ENCODE data around the gene APBB1IP. TPM values are rescaled to one million over a fixed set of nuclear protein-coding genes. Genes with fewer than 3 reads are reported as not detected.

The APBB1IP gene
- total and polyA plus RNA-seq, 2 donors (not counting 1 experiment from before 2014, with no cell fraction given) = 60.1 to 97.0 TPM

DNA sequence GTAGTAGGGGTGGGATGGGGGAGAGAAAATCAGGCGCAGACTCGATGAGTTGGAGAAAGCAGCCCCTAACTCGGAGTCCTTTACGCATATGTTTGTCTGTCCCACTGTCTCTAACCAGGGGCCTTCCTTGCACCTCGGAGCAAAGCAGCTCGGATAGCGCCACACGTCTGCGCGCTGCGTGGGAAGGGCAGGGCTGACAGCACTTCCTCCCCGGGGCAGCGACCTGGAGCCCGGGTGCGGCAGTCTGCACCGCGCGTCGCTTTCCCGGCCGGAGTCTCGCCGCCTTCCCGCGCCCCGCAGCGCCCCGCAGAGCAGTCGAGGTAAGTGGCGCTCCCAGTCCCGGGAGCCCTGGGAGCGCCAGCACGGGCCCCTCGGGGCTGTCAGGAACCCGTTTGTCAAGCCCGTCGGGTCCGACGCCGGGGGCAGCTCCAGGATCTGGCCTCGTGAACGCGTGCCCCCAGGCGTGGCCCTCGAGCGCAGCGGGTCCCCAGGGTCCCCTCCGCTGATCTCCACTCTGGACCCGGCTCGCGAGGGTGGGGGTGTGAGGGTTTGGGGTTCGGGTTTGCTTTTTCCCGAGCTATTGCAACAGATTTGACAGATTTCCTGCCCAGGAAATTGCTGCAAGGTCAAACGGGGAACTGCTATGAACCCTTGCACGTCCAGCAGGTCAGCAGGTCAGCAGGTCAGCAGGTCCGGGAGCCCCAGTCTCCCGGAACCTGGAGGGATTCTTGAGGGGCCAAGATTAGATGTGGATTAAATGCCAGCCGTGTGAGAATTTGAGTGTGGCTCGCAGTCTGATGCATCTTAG, 597 bp downstream of the APBB1IP start:
- H3K4me1 Mint-ChIP-seq = peaks cover 53% of the 10 kb centered on the region
- intact Hi-C loops (cut with micrococcal nuclease) = loop anchor here (1.0 to 5.0 kb wide), 5 partner anchors 10 to 804 kb away; partner anchors contain the start of genes ACBD5, MASTL and YME1L1
- peak overlapping the region; percentile 78 for H2AFZ ChIP-seq (ENCODE audit: insufficient read depth, low read depth, low read length, poor library complexity, severe bottlenecking)
- POLR2A ChIA-PET = interaction anchor here (0.6 to 1.7 kb wide), 8 partner anchors 9 to 1544 kb away, joined by 3 to 7 read pairs (median 5); no protein-coding TSS in a partner anchor
- peaks cover 87% of the 10 kb centered on the region for H3K79me2 ChIP-seq (ENCODE audit: control insufficient read depth, insufficient read depth, low read length)
- H3K4me3 Mint-ChIP-seq = peak overlapping the region; percentile 95
- ATAC-seq (ENCODE audit: low read depth) = peak; percentile 60
- H3K4me2 ChIP-seq (replicated peaks; ENCODE audit: low read depth, low read length, poor library complexity, severe bottlenecking) = peak overlapping the region; percentile 89
- H3K9me3 ChIP-seq (ENCODE audit: control extremely low read depth in 1 of 3, control insufficient read depth in 2 of 3, insufficient read depth in 1 of 3, low read length in 2 of 3) = no peaks in the 10 kb centered on the region
- peak overlapping the region; percentile 83 for H3K9ac ChIP-seq (ENCODE audit: low read length)
- CTCF ChIA-PET = interaction anchor here (0.9 to 2.1 kb wide), 4 partner anchors 10 to 104 kb away, joined by 3 to 8 read pairs (median 3); no protein-coding TSS in a partner anchor
- peaks cover 31 to 48% of the 10 kb centered on the region in 2 donors for H3K4me1 ChIP-seq (ENCODE audit: control insufficient read depth in 2 of 2, insufficient read depth in 2 of 2, low read length in 2 of 2)
- peak overlapping the region; percentile 82 to 83 for H3K27ac ChIP-seq (ENCODE audit: low read length in 2 of 2)
- no peaks in the 10 kb centered on the region for H3K27me3 ChIP-seq (replicated peaks in 1 of 4; ENCODE audit: control extremely low read depth in 1 of 4, control insufficient read depth in 3 of 4, insufficient read depth in 4 of 4, low read length in 3 of 4)
- peak; percentile 77 for DNase-seq
- H3K27ac Mint-ChIP-seq = peak overlapping the region; percentile 99
- no peaks in the 10 kb centered on the region for H3K27me3 Mint-ChIP-seq
- no peaks in the 10 kb centered on the region for H4K20me1 ChIP-seq (ENCODE audit: control insufficient read depth, insufficient read depth, low read length, poor library complexity, severe bottlenecking)
- TF ChIP-seq, protein P1, sequence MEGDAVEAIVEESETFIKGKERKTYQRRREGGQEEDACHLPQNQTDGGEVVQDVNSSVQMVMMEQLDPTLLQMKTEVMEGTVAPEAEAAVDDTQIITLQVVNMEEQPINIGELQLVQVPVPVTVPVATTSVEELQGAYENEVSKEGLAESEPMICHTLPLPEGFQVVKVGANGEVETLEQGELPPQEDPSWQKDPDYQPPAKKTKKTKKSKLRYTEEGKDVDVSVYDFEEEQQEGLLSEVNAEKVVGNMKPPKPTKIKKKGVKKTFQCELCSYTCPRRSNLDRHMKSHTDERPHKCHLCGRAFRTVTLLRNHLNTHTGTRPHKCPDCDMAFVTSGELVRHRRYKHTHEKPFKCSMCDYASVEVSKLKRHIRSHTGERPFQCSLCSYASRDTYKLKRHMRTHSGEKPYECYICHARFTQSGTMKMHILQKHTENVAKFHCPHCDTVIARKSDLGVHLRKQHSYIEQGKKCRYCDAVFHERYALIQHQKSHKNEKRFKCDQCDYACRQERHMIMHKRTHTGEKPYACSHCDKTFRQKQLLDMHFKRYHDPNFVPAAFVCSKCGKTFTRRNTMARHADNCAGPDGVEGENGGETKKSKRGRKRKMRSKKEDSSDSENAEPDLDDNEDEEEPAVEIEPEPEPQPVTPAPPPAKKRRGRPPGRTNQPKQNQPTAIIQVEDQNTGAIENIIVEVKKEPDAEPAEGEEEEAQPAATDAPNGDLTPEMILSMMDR (IDR thresholded peaks at IDR 0.05) = no peak
- TF ChIP-seq EZH2 (IDR thresholded peaks at IDR 0.05; ENCODE audit: borderline replicate concordance, insufficient read depth, low read depth, low read length, poor library complexity, severe bottlenecking) = no peak
- H3K36me3 ChIP-seq (replicated peaks in 1 of 2; ENCODE audit: control extremely low read depth in 1 of 2, control insufficient read depth in 1 of 2, extremely low read depth in 1 of 2, insufficient read depth in 2 of 2, low read length in 1 of 2) = peaks cover 0 to 12% of the 10 kb centered on the region in 2 experiments
- under 1% methylated on average over 55 of the region's 59 CpGs for WGBS (ENCODE audit: insufficient coverage)
- peak overlapping the region; percentile 73 to 89 (median 86) for H3K4me3 ChIP-seq (ENCODE audit: control extremely low read depth in 1 of 5, extremely low read depth in 1 of 5, insufficient read depth in 1 of 5, low read depth in 2 of 5, low read length in 4 of 5)
- no peaks in the 10 kb centered on the region for H3K9me3 Mint-ChIP-seq (ENCODE audit: insufficient read depth)

Measured in B cell (primary cell).